GM12872 (cell line): Measurements from ENCODE around the gene GATA6.

Experiments used
- TF ChIP-seq, protein P1 (sequence below): IDR thresholded peaks from 3 replicates; pipeline ENCODE4 v1.5.1; 2011; ENCODE audit warnings: low read depth, mild to moderate bottlenecking, low read length, moderate library complexity; ENCODE audit not compliant: insufficient read depth

The GATA6 gene

DNA sequence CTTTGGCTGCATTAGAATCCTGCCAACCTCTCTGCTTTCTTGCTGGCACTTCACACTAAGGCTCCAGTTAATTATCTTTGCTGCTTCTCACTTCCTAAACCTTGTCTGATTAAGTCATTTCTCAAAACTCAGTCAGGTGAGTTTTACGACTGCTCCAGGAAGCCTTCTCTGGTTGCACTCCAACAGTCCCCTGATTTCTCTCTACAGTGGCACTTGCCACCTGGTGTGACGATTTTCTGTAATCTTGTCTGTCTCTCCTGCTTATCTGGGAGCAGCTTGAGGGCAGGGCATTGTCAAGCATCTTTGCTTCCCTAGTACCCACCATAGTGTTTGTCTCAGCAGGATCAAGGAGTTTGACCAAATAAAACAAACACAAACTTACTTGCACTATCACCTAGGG lies 10.4 kb upstream of the GATA6 start:
- TF ChIP-seq, protein P1, sequence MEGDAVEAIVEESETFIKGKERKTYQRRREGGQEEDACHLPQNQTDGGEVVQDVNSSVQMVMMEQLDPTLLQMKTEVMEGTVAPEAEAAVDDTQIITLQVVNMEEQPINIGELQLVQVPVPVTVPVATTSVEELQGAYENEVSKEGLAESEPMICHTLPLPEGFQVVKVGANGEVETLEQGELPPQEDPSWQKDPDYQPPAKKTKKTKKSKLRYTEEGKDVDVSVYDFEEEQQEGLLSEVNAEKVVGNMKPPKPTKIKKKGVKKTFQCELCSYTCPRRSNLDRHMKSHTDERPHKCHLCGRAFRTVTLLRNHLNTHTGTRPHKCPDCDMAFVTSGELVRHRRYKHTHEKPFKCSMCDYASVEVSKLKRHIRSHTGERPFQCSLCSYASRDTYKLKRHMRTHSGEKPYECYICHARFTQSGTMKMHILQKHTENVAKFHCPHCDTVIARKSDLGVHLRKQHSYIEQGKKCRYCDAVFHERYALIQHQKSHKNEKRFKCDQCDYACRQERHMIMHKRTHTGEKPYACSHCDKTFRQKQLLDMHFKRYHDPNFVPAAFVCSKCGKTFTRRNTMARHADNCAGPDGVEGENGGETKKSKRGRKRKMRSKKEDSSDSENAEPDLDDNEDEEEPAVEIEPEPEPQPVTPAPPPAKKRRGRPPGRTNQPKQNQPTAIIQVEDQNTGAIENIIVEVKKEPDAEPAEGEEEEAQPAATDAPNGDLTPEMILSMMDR = no peak

DNA sequence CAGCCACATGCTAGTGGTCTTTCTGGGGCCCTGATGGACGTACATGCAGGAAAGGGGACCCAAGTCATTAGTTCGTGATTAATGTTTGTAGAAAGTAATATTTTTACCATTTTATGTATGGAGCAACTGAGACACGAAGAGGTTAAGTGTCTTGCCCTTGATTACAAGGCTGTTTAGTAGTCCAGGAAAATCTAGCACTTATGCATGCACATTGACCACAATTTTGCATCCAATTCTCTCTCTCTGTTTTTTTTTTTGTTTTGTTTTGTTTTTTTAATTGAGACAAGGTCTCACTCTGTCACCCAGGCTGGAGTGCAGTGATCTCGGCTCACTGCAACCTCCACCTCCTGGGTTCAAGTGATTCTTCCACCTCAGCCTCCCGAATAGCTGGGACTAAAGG lies 8.3 kb upstream of the GATA6 start:
- TF ChIP-seq, protein P1 = no peak

DNA sequence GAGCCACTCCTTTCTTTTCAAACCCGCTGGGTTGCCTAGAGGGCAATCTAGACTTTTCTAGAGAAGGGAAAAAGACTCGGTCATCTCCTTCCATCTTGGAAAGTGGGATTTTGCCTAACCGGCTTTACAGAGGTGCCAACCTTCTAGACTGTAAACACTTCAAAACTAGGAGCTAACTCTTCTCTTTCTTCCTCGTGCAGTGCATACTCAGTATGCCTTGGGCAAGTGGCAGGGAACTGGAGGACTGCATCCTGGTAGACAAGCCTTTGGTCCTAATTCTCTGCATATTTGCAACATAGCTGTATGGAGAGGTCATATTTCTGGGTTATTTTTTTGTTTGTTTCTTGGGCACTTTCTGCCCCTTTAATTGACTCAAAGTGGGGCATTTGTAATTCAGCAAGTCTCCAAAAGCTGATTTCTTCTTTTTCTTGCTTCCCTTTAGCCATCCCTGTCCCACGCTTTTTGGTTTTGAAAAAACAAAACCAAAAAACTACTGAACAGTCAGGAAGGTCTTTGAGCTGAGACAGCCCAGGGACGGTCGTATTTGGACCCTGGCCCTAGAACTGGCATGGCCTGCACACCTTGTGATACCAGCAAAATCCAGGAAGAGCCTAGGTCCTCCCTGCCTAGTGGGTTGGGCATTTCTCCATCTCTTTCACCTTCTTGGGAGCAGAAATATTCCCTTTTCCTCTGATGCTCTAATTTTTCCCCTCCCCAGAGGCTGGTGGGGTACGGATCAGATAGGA lies 5.8 kb upstream of the GATA6 start:
- TF ChIP-seq, protein P1 = no peak

DNA sequence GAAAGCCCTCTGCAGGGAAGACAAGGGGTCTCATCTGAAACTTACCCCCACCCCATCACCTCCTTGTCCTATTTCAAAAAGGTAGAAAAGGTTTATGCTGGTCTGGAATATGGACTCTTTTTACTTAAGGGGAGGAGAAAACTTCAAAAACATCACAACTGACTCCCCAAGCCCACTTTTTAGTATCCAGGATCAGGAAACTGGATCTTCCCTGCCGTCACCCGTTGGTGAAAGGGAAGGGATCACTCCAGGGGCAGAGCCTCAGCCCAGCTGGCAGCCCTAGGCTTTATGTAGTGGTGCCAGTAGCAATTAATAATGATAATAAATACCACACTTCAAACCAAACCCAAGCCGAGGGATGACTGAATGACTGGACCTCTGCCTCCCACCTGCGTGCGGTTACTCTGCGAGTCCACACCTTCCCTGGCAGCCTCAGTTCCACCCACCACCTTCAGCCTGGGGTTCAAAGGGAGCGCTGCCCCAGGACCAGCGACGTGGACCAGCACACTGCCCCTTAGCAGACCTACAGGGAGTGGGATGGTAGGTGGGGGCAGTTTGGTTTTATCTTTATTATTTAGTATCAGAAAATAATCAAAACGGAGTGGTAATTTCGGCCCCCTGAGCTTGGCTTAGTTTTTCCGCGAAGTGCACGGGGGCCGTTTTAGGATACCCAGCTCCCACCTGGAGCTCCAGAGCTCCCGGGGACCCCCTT lies 4.9 kb upstream of the GATA6 start:
- TF ChIP-seq, protein P1 = no peak

DNA sequence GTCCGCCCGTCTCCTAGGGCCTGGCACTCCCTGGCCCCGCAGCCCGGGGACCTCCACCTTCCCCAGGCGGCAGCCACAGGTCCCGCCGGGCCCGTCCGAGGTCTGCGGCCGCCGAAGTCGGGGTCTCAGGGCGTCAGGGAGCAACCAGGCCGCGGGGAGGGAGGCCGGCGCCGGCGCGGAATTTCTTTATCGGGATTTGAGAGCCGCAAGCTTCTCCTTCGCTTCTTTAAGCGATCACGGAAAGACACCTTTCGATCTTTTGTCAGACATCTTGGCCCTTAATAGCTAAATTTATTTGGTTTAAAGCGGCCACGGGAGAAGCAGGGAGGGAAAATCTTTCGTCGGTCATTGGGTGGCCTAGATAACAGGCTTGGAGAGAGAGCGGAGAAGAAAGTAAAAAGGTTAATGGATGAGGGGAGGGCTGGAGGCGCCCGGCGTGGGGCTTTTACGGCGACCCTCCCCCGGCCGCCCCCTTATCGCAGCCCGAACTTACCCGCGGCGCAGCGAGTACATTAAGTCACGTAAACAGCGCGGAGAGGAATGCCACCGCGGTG lies 4.3 kb upstream of the GATA6 start:
- TF ChIP-seq, protein P1 = no peak

DNA sequence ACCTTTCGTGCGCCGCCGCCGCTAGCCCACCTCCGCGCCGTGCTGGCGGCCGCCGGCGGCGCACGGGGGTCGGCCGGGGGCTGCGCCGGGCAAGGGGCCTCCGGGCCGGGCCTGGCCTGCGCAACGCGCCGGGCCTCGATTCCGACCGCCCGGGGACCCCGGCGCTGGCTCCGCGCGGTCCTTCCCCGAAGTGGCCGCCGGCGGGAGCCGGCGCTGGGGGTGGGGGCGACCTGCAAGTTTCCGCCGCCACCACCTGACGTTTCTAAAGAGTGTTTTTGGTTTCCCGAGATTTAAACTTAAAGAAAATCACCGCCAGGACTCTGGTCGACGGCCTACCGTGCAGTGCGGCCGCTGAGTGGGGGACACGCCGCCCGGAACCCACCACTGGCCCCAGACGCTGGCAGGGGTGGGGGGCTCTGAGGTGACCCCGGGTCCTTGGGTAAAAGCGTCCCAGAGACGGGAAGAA lies 3.8 kb upstream of the GATA6 start:
- TF ChIP-seq, protein P1 = no peak
